Measurements from ENCODE around the gene TMEM179.
"Not testable (repeated sequence)": the region's sequence is repeated elsewhere in the genome, so short reads cannot be mapped to it uniquely, and the experiment has no call there.

The TMEM179 gene

GRCh38 chr14:104604458-104605449, at the start of gene TMEM179:
Gene TMEM179, minus strand, starts transcription at chr14:104604772. Its CDS starts 31 bp downstream, at chr14:104604741.
- in situ Hi-C loops (cut with HindIII; ENCODE audit: low sequenced_read_pairs) = no loop called here

DNA sequence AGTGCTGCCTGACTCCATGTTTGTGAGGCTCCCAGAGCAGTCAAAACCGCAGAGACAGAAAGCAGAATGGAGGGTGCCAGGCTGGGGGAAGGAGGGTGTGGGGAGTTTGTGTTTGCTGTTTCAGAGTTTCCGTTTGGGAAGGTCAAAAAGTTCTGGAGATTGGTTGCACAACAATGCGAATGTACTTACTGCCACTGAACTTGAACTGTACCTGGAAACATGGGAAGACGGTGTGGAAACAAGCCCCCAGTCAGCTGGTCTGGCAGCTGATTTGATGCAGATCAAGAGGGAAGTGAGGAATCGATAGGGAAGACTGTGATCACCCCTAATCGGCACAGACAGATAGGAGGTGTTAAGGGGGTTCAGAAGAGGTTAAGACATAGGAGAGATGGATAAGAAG, 49.5 kb upstream of the TMEM179 start:
- in situ Hi-C loops (cut with HindIII; ENCODE audit: low sequenced_read_pairs) = no loop called here

DNA sequence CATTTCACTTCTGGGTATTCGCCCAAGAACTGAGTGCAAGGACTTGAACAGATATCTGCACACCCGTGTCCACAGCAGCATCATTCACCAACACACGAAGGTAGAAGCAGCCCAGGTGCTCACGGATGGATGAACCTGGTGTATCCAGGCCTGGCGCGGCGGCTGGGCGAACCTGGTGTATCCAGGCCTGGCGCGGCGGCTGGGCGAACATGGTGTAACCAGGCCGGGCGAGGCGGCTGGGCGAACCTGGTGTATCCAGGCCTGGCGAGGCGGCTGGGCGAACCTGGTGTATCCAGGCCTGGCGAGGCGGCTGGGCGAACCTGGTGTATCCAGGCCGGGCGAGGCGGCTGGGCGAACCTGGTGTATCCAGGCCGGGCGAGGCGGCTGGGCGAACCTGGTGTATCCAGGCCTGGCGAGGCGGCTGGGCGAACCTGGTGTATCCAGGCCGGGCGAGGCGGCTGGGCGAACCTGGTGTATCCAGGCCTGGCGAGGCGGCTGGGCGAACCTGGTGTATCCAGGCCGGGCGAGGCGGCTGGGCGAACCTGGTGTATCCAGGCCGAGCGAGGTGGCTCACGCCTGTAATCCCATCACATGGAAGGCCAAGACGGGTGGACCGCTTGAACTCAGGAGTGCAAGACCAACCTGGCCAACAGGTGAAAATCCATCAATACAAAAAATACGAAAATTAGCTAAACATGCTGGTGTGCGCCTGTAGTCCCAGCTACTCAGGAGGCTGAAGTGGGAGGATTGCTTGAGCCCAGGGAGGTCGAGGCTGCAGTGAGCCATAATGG, 48.8 kb upstream of the TMEM179 start:
- in situ Hi-C loops (cut with HindIII; ENCODE audit: low sequenced_read_pairs) = not testable (repeated sequence)

DNA sequence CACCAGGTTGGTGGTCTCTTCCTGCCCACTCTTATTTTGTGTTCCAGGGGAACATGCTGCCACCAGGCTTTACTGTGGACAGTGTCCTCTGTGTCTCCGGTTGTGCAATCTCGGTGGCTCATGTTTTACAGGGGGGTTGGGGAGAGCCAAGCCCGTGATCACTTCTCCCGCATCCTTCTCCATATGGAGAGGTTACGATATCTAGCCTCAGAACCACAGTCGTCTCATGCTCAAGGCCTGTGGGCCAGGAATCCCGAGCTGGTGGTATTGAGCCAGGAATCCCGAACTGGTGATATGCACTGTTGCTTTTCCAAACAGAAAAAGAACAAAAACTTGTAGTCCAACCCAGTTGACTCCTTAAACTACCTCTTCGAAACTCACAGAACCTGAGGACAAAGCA, 47.8 kb upstream of the TMEM179 start:
- in situ Hi-C loops (cut with HindIII; ENCODE audit: low sequenced_read_pairs) = no loop called here

DNA sequence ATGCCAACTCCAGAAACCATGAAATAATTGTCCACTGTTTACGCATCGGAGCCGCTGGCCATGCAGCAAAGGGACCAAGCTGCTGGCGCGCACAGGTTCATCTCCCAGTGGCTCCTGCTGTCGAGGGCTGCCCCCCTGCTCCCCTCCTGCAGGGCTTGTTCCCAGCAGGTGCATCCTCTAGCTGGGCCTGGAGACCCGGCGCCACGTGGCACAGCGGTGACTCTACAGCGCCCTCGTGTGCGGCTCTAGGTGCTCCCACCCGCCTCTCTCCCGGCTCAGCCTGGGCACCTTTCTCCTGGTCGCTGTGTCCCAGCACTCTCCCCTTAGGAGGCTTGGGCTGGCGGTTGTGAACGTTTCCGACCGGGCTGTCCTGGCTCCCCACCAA, 47.3 kb upstream of the TMEM179 start:
- in situ Hi-C loops (cut with HindIII; ENCODE audit: low sequenced_read_pairs) = no loop called here

- in situ Hi-C loops (cut with HindIII; ENCODE audit: low sequenced_read_pairs) = no loop called here
Measured at GRCh38 chr14:104650981-104651875, 46.7 kb upstream of the TMEM179 start.

- in situ Hi-C loops (cut with HindIII; ENCODE audit: low sequenced_read_pairs) = no loop called here
Measured at GRCh38 chr14:104650057-104650980, 45.7 kb upstream of the TMEM179 start.

DNA sequence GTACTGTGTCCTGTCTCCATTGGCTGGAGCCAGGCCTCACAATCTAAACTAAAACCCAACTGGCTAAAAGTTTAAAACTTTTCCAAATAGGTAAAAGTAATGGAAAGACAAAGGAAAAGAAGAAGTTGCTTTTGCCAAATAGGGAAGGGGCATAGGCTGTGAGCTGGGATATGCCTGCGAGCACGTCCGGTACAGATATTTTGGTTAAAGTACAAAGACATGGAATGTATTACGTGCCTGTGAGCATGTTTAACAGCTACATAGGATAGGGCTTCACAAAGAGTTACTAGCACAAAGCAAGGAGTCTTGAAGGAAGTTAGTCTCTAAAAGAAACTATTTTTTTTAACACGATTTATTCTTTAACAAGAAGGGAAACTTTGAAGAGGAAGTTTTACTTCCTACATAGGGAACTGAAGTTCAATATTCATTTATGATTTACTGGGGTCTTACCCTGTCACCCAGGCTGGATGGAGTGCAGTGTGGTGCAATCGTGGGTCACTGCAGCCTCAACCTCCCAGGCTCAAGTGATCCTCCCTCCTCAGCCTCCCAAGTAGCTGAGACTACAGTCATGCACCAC, 43.0 kb upstream of the TMEM179 start:
- in situ Hi-C loops (cut with HindIII; ENCODE audit: low sequenced_read_pairs) = no loop called here

- in situ Hi-C loops (cut with HindIII; ENCODE audit: low sequenced_read_pairs) = no loop called here
Measured at GRCh38 chr14:104644656-104645378, 40.2 kb upstream of the TMEM179 start.

GRCh38 chr14:104644091-104644635, 39.6 kb upstream of the TMEM179 start:
- in situ Hi-C loops (cut with HindIII; ENCODE audit: low sequenced_read_pairs) = no loop called here

DNA sequence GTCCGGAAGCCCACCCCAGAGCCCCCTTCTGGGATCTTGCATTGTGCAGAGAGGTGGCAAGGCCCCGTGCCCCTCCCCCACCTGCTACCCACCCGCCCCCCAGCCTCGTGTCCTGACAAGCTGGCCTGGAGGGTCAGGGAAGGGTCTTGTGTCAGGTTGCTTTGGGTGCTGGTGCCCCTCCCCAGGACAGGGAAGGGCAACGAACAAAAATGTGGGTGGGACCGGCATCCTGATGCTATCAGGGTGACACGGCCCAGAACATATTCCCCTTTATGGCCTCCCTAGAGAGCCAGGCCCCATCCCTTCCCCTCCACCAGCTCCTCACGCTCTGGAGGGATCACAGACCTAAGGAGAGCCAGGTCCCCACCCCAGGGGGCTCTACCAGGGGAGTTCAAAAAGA, 38.7 kb upstream of the TMEM179 start:
- in situ Hi-C loops (cut with HindIII; ENCODE audit: low sequenced_read_pairs) = no loop called here

- in situ Hi-C loops (cut with HindIII; ENCODE audit: low sequenced_read_pairs) = no loop called here
Measured at GRCh38 chr14:104642540-104642868, 37.9 kb upstream of the TMEM179 start.

- in situ Hi-C loops (cut with HindIII; ENCODE audit: low sequenced_read_pairs) = no loop called here
Measured at GRCh38 chr14:104641753-104642539, 37.4 kb upstream of the TMEM179 start.

DNA sequence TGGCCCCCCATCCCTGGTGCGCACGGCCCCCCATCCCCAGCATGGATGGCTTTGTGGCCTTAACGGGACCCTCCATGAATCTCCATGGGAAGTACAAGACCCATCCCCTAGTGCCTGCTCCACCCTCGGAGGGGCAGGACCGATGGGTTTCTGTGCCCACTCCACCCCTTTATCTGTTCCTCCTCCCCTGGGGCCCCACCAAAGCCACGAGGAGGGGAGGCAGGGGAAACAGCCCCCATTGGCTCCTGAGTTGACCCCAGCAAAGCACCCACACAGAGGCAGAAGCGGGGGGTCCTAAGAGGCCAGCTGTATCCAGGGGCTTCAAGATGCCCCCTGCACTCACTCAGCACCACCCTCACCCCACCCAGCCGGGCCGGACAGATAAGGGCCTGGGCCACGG, 36.1 kb upstream of the TMEM179 start:
- in situ Hi-C loops (cut with HindIII; ENCODE audit: low sequenced_read_pairs) = no loop called here

- in situ Hi-C loops (cut with HindIII; ENCODE audit: low sequenced_read_pairs) = no loop called here
Measured at GRCh38 chr14:104639885-104640548, 35.4 kb upstream of the TMEM179 start.

DNA sequence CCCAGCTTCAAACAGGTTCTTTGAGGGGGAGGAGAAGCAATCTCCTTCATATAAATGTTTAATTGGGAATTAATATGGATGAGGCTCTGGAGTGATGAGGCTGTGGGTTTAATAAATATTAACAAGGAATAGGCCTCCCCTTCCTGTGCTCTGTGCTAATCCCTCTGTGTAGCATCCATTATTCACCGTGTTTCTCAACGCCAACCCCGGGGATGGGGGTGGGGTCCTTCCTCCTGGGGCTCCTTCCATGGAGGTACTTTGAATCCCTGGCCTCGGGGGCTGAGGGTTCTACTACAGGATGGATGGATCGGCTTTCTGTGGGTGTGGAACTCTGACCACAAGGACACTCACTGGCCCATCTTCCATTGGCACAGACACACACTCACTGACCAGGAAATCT, 34.9 kb upstream of the TMEM179 start:
- in situ Hi-C loops (cut with HindIII; ENCODE audit: low sequenced_read_pairs) = no loop called here

DNA sequence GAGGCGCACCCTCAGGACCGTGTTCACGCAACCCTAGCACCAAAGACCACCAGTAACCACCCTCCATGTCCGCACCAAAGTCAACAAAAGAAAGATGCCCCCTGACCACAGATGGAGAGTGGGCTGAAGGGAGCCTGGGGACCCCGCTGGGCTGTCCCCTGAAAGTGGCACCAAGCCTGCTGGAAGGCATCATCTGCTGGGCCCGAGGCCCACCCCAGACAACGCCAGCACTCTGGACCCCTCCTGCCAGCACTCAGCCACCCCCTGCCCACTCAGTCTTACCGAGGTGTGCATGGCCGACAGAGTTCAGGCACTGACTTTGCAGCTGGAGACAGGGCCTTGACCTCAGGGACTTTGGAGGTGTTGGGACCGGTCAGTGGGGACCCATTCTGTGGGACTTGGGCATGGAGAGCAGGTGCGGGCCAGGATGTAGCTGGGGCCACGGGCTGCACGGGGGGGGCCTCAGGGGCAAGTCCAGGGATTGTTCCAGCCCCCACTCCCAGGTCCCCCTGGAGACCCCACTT, 34.4 kb upstream of the TMEM179 start:
- in situ Hi-C loops (cut with HindIII; ENCODE audit: low sequenced_read_pairs) = no loop called here

Data from DLD1 (cell line).